ENCODE results near the gene SMG5.

GRCh38 chr1:156244126-156244525 is 38.5 kb downstream of the SMG5 start:
- TF ChIP-seq CTCF (IDR thresholded peaks at IDR 0.05) (no peak), POLR2A (IDR thresholded peaks at IDR 0.05) (no peak)

All from lower leg skin (tissue), 3 donors.